Measurements from ENCODE around the gene JAK1. TPM values are rescaled to one million over a fixed set of nuclear protein-coding genes. Genes with fewer than 3 reads are reported as not detected.
A peak's percentile ranks its signal among the peaks of the same experiment; 100 is the strongest.

The JAK1 gene
- total RNA-seq, 1 donor from 2014 or later: 55.8 TPM

GRCh38 chr1:64810001-64810400 is 156.3 kb downstream of the JAK1 start:
- H3K4me3 ChIP-seq (ENCODE audit: low read depth, low read length): no peak overlapping the region
- no peak for FAIRE-seq
- H3K27me3 ChIP-seq (ENCODE audit: control insufficient read depth, insufficient read depth, low read length): no peaks in the 10 kb centered on the region
- TF ChIP-seq CTCF (IDR thresholded peaks at IDR 0.05; ENCODE audit: insufficient read depth, low read length, severe bottlenecking): no peak
- DNase-seq (ENCODE audit: low read depth): no peak
- no peaks in the 10 kb centered on the region for H3K36me3 ChIP-seq (ENCODE audit: control insufficient read depth, insufficient read depth, low read length)

GRCh38 chr1:64809309-64809708 is 157.0 kb downstream of the JAK1 start:
- H3K36me3 ChIP-seq (ENCODE audit: control insufficient read depth, insufficient read depth, low read length): no peaks in the 10 kb centered on the region
- FAIRE-seq: no peak

GRCh38 chr1:64801851-64802523 is 164.4 kb downstream of the JAK1 start:
- Histone ChIP-seq H3K27me3 (ENCODE audit: control insufficient read depth, insufficient read depth, low read length) (no peaks in the 10 kb centered on the region), H3K4me3 (ENCODE audit: low read depth, low read length) (no peak overlapping the region), H3K36me3 (ENCODE audit: control insufficient read depth, insufficient read depth, low read length) (no peaks in the 10 kb centered on the region)
- no peak for TF ChIP-seq CTCF (IDR thresholded peaks at IDR 0.05; ENCODE audit: insufficient read depth, low read length, severe bottlenecking)
- FAIRE-seq (no peak), DNase-seq (ENCODE audit: low read depth) (no peak)

More at GRCh38 chr1:64809309-64809708, 157.0 kb downstream of the JAK1 start:
- DNase-seq (ENCODE audit: low read depth): no peak
- TF ChIP-seq CTCF (IDR thresholded peaks at IDR 0.05; ENCODE audit: insufficient read depth, low read length, severe bottlenecking): no peak
- H3K27me3 ChIP-seq (ENCODE audit: control insufficient read depth, insufficient read depth, low read length): no peaks in the 10 kb centered on the region
- no peak overlapping the region for H3K4me3 ChIP-seq (ENCODE audit: low read depth, low read length)

GRCh38 chr1:64798872-64799271 is 167.5 kb downstream of the JAK1 start:
- no peak for FAIRE-seq
- TF ChIP-seq CTCF (IDR thresholded peaks at IDR 0.05; ENCODE audit: insufficient read depth, low read length, severe bottlenecking): no peak

GRCh38 chr1:64790832-64791487 is 175.4 kb downstream of the JAK1 start:
- no peak overlapping the region for H3K4me3 ChIP-seq (ENCODE audit: low read depth, low read length)
- peak; percentile 55 for FAIRE-seq
- no peak for TF ChIP-seq CTCF (IDR thresholded peaks at IDR 0.05; ENCODE audit: insufficient read depth, low read length, severe bottlenecking)
- no peaks in the 10 kb centered on the region for H3K27me3 ChIP-seq (ENCODE audit: control insufficient read depth, insufficient read depth, low read length)
- H3K36me3 ChIP-seq (ENCODE audit: control insufficient read depth, insufficient read depth, low read length): no peaks in the 10 kb centered on the region
- DNase-seq (ENCODE audit: low read depth): no peak

More at GRCh38 chr1:64798872-64799271, 167.5 kb downstream of the JAK1 start:
- no peak overlapping the region for H3K4me3 ChIP-seq (ENCODE audit: low read depth, low read length)
- H3K27me3 ChIP-seq (ENCODE audit: control insufficient read depth, insufficient read depth, low read length): no peaks in the 10 kb centered on the region
- H3K36me3 ChIP-seq (ENCODE audit: control insufficient read depth, insufficient read depth, low read length): no peaks in the 10 kb centered on the region
- DNase-seq (ENCODE audit: low read depth): no peak

Other genes with a start within 250 kb of the JAK1 start
- gene RAVER2, start 221.5 kb downstream of the JAK1 start, total RNA-seq: 5.3 and 6.4 TPM in 2 replicates
- 36.2 and 52.9 TPM in 2 replicates for gene AK4, start 181.7 kb upstream of the JAK1 start, total RNA-seq

Measured in bronchial epithelial cell (primary cell).